Activated CD4-positive, alpha-beta T cell treated with anti-CD3 and anti-CD28 coated beads, Interleukin-2, amount 50 U/mL, for 16 hours (primary cell): ENCODE data around the gene CCDC70.

Source experiments
- DNase-seq: peaks from one replicate; pipeline ENCODE4 v3.0.0-alpha.2; 2020

Gene CCDC70

DNA sequence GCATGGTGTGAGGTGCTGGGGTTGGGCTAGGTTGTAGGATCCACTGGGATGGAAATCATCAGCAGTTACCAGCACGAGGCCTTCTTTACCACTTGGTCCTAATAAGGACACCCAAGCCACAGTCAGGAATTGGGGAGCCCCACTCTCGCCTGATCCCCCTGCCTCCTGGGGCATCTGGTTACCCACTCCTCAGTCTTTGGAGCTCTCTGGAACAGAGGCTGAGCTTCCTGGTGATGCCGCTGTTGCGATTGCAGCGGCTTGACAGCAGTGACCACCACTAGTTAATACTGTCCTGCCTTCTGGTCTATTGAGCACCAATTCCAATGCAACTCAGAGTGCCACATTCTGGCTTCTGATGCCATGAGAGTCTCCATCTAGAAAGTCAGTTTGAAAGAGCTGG lies 30.2 kb upstream of the CCDC70 start:
- DNase-seq = no peak

DNA sequence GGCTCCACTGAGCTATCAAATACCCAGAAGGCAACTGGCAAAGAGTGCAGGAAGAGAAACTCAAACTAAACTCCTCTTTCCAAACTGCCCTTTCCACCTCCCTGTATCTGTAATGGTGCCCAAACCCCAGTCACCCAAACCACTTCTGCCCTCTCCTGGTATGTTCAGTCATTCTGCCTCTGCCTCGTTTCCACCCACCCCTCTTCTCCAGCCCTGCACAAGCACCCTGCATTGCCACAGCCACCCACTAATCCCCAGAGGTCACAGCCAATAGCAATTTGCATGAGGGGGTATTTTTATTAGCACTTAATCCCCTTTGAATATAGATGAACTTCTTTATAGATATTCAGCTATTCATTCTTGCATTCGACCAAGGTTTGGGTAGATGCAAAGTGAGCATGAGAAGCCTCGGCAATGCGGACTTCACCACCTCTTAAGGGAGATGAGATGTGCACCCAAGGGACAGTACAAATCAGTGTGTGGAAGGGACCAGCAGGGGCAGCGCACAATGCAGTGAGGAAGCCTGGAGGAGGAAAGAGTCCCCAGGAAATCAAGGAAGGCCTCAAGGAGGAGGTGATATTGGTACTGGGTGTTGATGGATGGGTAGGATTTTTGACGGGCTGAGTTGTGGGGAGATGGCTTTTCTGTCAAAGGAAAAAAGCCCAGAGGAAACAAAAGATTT lies 29.2 kb upstream of the CCDC70 start:
- DNase-seq = peak; percentile 57

DNA sequence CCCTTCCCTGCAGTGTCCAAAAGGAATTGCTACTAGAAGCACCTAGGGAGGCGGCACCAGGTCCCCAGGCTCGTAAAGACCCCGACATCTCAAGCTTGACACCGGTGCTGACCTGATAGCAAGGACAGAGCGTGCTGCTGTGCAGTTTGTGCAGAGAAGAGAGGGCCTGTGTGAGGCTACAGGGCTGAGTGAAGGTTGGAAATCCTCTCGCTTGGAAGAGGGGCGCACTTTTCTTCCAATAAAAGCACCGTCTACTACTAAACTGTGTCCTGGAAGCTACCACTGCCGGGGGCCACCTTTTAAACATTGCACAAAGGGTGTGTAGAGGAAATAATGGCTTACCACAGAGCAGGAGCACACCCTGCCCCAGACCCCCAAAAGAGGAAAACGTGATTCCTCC lies 27.8 kb upstream of the CCDC70 start:
- DNase-seq = no peak

DNA sequence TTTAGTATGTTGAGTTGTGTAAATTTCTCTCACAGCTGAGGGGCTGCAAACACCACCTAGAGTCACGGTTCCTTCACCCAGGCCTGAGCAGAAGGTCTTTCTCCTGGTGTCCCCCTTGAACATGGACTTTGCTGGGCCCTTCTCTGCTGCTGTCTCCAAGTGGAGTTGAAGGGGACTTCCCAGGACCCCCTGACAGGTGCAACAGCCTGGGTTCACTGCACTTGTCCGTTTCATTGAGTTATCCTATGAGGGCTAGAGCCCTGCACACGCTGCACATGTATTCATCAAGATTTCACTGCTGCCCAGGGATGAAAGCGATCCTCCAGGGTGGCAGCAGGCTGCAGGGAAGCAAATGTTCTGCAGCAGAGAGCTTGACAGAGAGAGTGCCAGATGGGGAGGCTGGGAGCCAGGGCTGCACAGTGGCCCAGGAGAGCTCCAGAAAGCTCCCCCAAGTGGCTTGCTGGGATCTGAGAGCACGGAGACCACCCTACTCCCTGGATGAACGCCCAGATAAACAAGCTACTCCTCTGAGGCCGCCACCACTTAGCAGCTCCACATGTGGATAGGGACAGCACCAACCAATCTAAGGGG lies 27.1 kb upstream of the CCDC70 start:
- no peak for DNase-seq

DNA sequence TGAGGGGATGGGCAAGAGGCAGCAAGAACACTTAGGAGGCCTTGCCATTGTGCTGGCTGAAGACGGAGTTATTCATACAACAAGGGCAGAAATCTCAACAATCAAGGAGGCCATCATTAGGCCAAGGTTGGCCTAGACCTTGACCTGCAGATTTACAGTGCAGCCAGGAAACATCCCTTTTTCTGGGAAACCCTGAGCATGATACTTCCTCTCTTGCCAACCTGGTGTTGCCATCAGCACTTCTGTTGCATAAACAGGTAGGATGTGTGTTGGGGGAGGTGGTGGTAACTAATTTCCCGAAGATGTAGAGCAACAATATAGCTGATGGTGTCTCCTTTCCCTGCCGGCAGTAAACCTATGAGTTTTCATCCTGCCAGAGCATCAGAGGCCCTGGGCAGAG lies 24.8 kb upstream of the CCDC70 start:
- DNase-seq = no peak

DNA sequence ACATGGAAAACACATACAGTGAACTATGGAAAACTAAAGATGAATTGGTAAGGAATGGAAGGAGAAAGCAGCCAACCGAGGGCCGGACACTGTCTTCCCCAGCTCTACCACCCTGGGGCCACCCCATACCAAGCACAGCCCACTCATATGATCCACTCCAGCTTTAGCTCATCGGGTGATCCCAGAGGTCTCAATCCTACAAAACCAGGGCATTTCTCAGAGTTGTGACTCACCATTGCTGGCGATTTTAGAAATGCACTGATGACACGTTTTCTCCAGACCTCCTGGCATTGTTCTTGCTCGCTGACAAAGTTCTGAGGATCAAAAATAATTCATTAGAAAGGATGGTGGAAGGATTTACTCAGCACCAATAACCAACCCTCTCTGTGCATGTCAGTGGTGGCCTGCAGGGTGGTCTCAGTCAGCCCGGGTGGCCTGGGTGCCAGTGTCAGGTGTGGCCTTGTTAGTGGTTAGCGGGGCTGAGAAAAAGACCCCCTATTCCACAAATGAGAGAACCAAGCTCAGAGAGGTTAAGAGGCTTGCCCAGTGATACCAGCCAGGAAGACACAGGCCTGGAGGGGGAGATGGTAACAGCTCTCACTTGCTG lies 23.4 kb upstream of the CCDC70 start:
- no peak for DNase-seq

DNA sequence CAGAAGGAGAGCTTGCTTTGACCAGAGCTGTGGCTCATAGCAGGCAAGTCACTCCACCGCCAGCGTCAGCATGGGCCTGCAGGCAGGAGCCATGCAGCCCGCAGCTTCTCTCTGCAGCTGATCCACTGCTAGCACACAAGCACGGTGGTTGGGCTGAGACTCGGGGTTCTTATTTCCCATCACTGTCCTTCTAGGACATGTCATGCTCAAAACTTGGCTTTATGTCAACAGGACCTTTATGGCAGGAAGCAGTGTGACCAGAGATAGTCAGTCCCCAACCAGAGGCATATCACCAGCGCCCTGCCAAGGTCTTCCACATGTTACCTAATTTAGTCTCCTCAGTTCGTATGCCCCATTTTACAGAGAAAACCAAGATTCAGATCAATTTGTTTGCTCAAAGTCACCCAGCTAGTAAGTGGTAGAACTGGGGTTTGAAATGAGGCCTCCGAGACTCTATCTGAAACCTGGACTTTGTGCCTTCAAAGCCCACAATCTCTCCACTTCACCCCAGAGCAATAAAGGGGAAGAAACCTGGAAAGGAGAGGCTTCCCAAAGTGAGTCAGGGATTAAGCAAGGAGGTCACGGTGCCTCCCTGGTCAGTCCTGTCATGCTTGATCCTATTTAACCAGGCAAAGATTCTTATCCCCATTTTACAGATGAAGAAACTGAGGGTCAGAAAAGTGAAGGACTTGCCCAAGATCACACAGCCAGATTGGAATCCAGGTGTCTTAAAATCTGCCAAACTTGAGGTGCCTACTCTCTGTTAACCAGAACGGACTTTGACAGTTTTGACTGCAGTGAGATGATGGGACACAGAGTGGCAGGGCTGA lies 21.8 kb upstream of the CCDC70 start:
- DNase-seq = no peak

DNA sequence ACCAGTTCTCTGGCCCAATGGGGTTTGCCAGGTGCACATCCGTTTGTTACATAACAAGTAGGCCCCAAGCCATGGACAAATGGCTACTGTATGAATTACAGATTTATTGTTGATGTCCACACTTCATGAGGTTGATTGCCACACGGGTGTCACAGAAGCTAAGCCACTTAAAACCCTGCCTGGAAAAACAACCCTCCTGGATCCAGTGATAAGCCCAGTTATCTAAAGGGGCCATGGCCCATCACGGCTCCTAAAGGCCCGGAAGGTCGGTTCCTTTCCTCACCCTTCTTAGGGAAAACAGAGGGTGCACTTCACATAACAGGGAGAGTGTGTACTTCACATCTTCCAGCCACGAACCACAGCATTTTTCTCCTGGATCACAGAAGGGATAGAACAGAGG lies 20.9 kb upstream of the CCDC70 start:
- DNase-seq = no peak

DNA sequence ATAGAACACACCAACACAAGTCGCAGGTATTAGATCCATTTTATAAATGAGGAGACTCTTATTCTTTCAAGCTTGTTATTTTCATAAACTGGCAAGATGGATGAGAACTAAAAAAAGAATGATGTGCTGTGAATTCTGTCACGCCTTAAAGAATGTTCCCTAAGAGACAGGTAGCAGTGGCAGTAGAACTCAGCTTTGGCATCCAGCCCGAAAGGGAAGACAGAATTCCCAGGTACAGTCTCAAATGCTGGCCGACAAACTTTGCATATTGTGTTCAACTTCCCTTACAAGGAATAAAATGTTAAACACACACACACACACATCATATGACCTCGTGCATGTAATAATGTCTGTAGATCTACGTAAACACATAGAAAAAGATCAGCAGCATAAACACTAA lies 20.0 kb upstream of the CCDC70 start:
- no peak for DNase-seq

DNA sequence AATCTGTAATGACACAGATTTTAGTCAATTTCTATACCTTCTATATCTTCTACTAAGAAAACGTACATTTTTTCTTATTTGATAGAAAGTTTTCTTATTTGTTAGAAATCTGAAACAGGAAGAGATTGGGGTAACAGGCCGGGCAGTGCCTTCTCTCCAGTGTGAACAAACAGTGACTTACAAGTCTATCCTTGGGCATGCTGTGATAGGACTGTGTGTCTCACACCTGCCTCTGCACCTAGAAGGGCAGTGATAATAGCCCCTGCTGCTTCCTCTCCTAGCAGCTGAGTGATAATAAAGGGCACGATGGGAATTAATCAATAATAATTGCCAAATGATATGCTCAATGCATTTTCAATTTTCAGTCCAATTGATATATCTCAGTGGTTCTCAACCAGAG lies 18.2 kb upstream of the CCDC70 start:
- DNase-seq = no peak

DNA sequence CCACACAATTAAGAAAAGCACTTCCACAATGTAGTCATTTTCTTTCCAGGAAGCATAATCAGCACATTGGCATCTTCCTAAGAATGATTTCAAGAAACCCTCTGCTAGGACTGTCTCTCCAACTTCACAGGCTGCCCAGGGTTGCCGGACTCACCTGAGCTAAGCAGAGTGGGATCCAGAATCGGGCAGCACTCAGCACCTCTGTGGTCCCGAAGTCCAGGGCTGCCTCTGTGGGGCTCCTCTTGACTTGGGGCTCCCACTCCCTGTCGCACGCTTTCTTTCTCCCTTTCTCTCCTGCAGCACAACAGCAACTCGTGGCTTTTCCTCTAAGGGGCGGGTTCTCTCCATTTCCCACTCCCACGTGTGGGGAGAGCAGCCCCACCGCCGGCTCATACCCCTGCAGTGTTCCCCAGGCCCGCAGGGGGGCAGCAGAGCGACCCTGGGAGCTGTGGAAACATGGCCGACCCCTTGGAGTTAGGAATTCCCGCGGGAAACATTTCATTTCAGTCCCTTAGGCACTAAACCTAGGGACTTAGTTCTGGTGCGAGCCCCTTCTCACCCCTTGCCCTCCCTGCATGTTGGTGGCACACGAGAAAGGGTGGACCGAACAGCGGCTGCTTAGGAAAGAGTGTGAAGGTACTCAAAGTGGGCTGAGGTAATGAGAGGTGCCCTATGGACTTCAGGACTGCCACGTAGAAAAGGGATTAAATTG lies 16.8 kb upstream of the CCDC70 start, which contains the start of gene TMEM272:
Gene TMEM272 (minus strand): TSS at position 316 of the 712 bp plus-strand sequence. CDS start 6,647 bp downstream, outside the sequence.
- peak; percentile 53 for DNase-seq

DNA sequence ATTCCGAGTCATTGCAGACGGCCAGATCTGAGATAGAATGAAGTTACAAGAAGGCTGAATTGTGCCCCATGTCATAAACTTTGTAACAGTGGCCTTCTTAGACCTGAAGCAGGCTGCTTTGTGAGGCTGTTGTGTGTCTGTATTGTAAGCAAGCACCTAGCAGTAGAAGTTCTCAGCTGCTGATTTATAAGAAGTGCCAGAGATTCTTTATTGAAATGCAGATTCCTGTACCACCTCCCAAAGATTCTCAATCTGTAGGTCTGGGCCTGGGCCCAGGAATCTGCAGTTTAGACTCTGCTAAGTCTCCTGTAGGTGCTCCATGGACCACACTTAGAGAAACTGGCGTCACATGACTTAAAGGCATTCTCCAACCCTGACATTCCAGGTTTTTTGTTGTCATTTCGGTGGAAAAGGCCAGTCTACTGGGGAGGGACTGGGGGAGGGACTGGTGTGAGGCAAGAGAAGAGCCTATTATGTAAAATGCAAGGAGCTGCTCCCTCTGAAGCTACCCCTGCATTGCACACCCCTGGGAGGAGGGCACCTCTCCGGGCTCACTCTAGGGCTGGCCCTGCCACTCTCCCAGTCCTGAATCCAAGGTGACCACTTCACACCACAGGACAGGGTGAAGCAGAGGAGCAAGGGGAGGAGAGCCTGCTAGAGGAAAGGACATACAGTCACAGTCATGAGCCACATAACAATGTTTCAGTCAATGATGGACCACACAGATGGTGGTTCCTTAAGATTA lies 16.0 kb upstream of the CCDC70 start:
- no peak for DNase-seq

DNA sequence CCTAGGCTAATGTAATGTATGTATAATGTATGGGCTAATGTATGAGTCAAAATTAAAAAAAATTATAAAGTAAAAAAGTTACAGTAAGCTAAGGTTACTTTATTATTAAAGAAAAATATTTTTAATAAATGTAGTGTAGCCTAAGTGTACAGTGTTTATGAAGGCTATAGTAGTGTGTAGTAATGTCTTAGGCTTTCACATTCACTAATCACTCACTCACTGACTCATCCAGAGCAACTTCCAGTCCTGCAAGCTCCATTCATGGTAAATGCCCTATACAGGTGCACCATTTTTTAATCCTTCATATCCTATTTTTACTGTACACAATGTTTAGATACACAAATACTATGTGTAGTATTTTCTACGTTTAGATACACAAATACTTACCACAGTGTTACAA lies 15.0 kb upstream of the CCDC70 start:
- peak; percentile 37 for DNase-seq

DNA sequence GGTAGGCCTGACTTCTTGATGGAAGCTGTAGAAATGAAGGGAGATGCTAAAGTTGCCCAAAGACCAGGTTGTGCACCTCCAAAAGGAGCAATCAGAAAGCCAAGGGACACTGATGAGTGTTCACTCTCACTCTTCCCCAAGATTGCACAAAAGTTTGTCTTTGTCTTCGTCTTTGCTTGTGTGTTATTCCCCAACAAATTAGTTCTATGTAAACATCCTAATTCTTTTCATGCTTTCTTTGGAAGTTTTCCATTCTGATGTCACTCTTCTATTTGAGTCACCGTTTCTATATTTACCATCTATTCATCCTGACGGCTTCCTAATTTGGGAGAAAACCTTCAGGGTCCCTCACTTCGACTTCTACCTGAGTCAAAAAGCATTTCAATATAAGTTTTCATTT lies 13.1 kb upstream of the CCDC70 start:
- no peak for DNase-seq

DNA sequence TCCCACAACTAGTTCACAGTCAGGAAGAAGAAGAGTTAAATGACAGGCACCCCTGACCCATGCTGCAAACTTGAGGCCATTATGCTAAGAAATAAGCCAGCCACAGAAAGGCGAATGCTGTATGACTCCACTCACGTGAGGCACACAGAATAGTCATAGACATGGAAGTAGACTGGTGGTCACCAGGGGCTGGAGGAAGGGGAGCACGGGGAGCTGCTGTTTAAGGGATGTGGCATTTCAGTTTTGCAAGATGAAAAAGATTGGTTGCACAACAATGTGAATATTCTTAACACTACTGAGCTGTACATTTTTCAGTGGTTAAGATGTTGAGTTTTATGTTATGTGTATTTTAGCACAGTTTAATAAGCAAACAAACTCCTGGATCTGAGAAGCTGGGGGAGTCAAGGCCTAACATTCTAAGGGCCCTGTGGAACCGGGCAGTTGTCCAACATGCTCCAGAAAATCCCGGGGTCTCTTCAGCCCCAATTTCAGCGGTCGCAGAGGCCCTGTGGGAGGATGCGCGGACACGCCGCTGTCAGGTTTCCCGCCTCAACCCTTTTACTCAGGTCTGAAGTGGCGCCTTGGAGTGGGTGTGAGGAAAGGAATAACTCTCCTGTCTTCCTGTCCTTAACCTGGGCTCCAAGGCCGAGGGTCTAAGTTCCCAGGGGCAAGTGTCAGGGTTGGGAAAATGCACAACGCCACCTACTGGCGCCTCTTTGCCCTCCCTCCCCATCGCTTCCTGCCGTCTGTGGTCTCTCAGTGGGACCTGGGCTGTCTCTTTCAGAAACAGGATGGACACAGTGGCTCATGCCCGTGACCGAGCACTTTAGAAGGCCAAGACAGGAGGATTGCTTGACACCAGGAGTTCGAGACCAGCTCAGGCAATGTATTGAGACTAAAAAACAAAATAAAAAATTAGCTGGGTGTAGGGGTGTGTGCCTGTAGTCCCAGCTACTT lies 12.3 kb upstream of the CCDC70 start:
- DNase-seq = peak; percentile 35

DNA sequence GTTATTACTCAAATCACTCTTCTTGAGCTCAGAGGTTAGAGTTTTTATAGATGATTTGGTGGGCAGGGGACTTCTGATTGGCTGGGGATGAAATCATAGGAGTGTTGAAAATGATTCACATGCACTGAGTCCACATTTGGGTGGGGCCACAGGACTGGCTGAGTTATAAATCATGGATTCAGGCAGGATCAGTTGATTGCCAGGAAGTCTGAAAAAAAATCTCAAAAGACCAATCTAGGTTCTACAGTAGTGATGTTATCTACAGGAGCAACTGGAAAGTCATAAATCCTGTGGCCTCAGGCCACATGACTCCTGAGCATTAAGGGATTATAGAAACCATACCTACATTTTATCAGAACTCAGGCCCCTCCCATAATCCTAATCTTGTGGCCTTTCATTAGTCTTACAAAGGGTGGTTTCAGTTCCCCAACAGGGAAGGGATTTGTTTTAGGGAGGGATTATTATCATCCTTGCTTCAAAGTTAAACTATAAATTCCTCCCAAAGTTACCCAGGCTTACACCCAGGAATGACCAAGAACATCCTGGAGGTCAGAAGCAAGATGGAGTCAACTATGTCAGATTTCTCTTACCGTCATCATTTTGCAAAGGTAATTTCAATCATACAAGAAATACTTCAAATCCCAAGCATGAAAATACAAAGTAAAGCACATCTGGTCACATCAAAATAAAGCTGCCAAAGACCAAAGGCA lies 5.6 kb upstream of the CCDC70 start:
- no peak for DNase-seq

DNA sequence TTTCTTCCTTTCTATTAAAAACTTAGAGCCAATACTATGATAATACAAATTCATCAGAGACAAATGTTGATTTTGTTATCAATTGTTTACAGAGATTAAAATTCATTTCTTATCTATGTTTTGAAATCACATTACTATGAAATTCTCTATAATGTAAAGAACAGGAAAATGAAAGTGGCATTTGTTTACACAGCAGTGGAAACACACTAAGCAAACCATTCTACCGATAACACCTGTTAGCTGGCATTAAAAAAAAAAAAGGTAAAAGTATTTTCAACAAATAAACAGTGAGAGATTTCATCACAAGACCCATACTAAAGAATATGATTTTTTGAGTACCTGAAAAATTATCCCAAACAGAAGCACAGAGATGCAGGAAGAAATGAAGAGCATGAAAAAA lies 4.8 kb upstream of the CCDC70 start:
- no peak for DNase-seq

DNA sequence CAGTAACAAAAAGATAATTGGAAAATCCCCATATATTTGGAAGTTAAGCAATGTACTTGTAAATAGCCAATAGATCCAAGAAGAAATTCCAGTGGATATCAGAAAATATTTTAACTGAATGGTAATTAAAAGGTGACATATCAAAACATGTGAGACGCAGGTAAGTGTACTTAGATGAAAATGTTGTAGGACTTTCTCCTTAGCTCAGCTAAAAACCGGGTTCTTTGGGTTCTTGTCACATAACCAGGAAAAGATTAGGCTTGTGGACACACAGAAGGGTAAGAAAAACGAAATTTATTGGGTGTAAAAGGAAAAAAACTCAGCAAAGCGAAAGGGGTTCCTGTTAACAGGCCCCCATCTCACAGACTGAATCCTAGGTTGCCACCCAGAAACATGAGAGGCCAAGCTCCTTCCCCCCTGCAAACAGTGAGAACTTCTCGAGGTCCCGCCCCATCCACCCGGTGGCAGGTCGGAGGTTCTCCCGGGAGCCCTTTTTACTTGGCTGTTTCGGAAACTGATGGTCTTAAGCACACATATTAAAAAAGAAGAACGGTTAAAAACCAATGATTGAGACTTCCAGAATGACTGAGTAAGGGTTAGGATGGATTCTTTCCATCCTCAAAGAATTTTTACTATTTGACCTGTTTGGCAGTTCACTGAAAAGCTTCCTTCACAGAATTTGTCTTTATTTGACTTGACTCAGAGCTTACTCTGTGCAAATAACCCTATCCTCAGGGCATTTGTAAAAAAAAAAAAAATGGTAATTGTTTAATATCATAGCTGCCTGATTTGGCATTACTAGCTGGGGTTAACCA lies 3.1 kb upstream of the CCDC70 start:
- no peak for DNase-seq

DNA sequence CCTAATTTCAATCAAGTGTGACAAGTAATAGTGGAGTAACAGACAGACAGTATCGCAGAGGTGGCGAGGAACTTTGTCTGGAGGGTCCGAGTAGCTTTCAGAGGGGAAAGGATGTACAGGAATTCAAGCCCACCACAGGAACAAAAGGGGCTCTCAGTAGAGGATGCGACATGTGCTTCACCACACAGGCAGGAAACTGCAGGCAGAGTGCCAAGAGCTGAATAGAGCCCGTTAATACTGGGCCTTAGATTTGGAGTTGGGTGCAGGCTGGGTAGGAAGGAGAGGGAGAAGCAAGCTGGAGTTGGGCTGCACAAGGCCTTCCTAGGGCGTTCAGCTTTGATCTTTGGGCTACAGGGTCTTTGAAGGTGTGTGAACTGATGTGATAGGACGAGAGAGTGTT lies 1.2 kb downstream of the CCDC70 start:
- DNase-seq = no peak
